GM19328 (cell line): ENCODE results near the gene LRIG1.

Experiments used
- ATAC-seq: cut with Tn5 transposase; IDR thresholded peaks from one replicate; pipeline ENCODE4 v1.9.1; 2021; ENCODE audit warnings: mild to moderate bottlenecking, moderate library complexity; ENCODE audit not compliant: unreplicated experiment

The LRIG1 gene

DNA sequence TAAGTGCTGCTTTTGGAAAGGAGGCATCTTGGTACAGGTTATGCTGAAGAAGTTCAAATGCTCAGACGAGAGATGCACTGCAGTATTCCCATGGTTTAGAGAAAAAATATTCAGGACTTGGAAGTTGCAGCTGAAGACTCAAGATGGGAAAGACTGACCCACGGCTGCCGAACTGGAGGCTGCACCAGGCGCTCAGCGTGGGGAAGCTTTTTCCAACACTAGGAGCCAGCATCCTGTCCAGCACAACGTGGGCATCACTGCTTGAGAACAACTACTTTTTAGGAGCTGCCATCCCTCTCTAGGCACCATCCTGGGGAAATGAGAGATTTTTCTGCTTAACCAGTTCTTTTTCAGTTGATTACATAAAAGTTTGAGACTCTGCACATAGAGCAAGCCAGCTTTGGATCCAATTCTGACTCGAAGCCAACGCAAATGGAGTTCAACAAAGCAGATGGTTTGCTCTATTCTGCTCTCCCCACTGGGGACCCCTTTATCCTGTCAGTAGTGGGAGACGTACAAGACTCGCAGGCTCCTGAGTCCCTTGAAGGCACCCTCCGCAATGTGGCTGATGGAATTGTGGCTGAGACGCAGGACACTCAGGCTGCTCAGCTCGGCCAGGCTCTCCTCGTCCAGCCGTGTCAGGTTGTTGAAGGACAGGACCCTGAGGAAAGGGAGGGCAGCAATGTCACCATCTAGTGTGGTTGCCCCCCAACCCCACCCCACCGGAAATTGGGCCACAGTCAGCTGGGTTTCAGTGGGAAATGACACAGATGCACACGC lies 93.8 kb downstream of the LRIG1 start:
- ATAC-seq: no peak

DNA sequence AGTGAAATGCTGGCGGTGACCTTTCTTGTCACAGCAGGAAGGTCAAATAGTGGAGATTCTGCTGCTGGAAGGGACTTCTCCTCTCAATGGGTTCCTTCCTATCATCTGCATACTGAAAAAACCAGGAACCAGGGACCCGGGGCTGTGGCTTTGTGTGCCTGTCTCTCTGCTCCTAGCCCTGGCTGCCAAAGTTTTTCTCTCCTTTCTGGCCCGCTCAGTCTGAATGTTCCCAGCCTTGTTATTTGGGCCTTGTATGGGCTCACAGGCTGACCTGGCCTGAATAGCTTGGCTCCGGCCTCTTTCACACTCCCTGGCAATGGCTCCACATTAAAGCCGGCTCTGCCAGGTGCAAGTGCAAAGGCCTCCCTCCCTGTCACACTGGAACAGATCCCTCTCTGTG lies 94.7 kb downstream of the LRIG1 start:
- ATAC-seq: no peak

DNA sequence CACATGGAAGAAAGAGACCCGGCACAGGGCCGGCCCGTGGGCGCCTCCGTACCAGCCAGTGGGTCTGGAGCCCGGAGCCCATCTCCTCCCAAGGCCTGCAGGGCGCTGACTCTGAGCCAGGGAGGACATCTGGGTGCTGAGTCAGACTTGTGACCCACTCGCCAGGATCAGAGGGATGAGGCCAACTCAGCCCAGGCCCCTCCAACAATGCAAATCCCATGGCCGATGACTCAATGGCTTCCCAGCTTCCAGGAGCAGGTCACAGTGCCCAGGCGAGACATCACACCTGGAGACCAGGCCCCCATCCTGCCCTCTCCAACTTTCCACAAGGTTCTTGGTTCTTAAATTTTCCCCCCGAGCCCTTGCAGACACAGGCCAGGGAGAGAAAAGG lies 95.1 kb downstream of the LRIG1 start:
- ATAC-seq: no peak

DNA sequence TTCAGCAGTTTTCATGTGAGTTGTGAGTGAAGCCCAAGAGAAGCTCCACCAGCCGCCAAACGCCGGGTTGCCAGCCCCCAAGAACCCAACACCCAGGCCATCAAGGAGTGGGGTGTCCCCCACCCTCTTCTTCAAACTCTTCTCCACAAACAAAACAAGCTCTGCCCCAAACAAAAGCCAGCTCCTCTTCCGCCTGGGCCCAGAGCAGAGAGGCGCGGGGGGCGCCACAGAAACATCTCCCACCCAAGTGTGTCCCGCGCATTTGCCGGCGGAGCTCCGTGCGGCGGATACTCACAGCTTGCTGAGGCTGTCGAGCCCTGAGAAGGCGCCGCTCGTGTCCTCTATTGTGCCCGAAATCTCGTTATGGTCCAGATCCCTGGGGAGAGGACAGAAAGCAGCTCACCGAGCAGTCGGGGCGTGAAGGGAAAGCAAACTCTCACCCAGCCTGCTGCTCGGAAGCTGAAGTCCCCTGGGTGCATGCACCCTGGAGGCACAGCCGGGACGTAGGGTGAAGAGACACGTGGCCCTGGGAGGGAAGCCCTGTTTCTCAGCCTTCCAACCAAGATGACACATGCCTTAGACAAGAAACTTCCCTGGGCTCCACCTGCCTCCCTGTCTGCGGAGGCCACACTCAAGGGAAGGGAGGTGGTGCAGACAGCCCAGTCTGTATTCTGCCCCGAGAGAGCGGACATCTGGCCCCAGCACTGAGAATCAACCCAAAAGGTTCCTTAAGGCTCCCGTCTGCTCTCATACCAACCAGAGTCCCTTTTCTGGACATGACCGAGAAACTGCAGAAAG lies 95.7 kb downstream of the LRIG1 start:
- ATAC-seq: no peak

DNA sequence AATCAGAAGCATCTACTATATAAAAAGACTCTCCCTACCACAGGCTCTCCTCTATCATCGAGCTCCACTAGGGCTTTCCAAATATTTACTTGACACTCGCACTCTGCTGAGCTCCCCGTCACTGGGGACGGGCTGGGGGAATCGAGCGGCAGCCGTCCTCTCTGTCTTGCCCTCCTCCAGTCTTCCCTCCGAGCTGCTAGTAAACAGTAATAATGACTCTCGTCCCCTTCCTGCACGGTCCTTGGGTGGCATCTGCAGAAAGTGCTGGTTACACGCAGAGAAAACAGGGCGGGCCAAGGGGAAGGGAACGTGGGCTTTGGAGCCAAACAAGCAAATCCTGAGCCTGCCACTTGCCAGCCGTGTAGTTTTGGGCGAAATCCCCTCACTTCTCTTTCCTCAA lies 96.6 kb downstream of the LRIG1 start:
- no peak for ATAC-seq

DNA sequence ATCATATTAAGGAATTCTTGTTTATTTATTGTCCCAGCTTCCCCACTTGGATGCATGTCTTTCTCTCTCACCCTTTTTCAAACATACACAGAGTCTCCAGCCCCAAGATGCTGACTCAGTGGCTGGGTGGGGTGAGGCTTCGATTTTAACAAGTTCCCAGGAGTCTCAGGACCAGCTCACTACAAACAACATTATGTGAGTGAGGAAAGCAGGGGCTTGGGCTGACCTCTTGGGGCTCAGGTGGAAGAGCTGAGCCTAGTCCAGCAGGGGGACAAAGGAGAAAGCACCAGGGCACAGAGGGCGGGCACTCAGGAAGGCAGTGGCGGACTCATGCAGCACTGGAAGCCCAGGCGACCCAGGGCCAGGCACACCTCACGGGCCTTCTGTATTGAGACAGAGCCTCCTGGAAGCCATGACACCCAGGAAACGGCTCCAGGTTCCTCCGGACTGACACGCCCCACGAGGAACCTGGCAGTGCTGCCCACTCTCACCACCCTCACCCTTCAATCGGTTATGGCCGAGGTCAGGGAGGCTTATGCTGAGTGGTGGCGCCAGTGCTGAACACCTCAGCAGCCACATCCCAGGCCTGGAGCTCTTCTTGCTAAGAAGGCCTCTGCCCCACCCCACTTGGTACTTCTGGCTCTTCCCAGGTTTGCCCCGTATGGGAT lies 97.4 kb downstream of the LRIG1 start:
- no peak for ATAC-seq

DNA sequence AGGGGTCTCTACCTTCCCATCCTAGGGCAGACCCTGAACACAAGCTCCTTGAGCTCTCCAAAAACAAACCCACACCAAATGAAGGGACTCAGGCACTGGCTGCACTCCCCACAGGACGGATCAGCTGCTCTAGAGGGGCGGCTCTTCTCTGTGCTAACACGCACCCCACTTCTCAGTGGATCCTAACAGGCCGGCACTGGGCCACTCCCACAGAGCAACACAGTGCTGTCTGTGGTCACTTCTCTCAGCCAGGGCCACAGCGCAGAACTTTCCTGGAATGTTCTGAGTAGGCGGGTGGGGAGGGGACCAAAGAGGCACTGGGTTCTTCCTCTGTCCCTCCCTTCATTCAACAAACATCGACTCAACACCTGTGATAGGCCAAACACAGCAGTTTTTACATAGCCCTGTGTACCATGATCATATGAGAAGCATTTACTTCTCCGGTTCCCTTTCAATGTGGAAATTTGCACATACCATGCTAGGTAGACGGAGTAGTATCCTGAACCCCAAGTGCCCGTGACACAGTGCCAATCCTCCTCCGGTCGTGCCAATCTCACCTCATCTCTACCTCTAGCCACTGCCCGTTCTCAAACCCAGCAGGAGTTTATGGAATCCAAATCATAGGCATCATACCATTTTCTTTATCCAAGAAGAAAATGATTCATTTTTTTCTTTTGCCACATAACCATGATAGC lies 98.1 kb downstream of the LRIG1 start:
- ATAC-seq: no peak

DNA sequence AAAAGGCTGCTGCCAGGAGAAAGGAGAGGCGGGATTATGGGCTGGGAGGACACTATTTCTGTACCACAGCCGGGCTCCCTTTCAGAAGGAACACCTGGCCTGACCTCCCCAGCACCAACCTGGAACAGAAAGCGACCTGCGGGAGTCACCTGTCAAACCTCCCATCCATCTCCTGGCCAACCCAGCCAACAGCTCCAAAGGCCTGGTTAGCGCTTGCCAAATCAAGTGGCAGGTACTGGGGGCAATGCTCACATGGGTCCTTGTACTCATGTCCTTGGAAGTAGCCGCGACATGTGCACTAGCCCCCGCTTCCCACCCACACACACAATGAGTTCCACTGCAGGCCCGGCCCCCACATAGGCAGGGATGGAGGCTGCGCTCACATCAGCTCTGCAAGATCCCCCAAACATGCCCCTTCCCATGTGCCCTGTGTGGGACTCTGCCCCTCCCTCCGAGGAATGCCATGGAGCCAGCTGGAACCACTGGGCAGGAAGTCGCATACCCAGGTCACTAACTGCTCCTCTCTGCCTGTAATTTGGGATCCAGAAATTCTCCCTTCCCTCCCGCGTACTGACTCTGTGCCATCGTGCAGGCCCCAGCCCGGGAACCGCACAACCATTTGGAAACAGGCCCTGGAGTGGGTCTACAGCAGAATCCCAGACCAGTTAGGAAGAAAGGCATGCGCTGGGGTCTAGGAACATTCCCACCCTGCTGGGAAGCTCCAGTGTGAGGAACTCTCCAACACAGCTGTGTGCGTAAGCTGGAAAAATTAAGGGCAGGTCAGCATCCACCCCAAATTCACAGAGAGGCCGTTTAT lies 98.9 kb downstream of the LRIG1 start:
- ATAC-seq: no peak

DNA sequence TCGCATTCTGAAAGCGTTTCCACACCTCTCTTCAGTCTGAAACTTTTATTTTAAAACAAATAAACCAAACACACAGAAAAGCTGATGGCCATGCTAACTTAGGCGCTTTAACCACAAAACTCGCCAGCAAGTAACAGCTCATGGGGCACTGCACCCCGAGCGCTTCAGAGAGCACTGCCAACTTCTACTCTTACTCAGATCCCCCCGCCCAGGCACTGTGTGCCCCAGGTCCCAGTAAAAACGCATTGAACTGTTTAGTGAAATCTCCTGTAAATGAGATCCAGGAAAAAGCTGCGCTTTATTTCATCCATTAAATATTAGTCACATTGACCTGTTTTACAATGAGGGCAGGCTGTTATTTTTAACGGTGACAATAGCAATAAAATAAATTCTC lies 99.7 kb downstream of the LRIG1 start:
- no peak for ATAC-seq

DNA sequence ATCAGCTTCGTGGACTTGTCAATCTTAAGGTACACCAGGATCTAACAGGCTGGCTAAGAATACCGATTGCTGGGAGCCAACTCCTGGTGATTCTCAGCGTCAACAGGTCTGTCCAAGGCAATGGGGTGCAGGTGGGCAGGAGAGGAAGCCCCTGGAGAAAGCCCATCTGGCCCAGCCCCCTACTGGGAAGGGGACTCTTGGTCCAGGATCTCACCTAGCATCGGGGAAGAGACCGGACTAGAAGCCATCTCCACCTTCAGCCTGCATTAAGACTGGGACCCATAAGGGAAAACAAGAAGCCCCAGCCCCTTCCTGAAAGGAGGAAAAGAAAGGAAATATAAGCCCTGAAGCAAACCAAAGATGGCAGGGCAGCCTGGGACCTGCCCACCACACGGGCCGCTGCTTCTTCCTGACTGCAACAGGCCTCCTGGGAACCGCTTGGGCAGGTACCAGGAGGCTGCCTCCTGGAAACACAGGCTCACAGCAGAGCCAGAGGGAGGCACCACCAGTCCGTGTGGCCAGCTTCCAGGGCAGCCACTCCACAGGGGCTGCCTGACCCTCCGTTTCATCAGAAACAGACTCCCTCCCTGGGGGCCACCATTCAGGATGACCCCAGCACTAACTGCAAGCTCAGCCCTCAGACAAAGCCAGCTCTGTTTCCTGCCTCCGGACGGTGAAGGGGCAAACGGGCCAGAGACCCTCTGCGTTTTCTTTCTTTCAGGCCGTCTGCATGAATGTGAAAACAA lies 100.2 kb downstream of the LRIG1 start:
- no peak for ATAC-seq

DNA sequence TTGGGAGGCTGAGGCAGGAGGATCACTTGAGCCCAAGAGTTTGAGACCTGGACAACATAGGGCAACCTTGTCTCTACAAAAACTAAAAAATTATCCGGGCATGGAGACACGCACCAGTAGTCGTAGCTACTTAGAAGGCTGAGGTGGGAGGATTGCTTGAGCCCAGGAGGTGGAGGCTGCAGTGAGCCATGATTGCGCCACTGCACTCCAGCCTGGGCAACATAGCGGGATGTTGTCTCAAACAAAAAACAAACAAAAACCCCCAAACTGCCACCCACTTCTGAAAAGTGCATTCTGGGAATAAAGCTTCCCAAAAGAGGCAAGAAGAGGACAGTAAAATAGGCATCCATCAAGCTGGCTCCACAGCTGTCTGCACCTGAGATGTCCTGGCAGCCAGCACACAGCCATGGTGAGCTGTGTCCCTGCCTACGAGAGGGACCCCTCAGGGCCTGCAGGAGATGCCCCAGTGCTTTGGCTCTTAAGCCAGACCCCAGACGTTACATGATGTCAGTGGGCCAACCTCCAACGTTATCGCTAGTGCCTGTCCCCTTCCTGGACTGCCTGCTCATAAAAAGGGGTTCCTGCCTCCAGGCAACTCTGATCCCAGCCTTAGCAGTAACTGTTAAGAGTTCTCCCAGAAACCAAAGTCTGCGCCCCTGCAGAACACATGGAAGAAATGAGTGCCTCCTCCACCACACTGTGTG lies 101.1 kb downstream of the LRIG1 start:
- ATAC-seq: no peak

DNA sequence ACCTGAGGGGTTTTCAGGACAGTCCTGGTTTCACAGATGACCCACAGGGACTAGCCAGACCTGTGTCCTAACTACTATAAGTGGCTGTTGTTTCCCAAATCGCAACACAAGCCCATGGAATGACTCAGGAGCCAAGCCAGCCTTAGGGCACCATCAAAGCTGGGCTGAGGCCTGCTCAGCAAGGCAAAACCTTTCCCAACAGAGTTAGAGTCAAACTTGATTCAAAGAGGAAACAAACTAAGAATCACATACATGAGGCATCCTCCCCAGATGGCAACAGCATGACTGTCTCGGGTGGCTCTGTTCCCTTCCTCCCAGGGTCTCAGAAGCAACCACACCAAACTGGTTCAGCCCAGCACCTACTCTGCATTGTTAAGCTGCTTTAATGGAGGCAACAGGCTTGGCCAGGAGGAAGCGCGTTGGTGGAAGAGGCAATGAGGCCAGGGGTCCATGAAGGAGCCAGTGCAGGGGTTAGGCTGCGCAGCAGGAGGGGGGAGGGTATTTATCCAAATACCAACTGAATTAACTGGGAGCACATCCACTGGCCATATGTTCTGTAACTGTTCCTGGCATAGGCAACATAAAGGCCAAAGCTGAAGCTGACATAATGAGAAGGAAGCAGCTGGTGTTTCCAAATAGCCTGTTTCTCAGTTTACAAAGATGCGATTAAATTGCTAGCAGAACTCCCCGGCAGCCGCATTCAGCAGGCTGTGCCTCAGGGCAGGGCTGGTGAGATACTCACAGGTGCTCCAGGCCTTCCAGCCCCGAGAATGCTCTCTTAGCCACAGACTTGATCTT lies 102.4 kb downstream of the LRIG1 start:
- no peak for ATAC-seq

DNA sequence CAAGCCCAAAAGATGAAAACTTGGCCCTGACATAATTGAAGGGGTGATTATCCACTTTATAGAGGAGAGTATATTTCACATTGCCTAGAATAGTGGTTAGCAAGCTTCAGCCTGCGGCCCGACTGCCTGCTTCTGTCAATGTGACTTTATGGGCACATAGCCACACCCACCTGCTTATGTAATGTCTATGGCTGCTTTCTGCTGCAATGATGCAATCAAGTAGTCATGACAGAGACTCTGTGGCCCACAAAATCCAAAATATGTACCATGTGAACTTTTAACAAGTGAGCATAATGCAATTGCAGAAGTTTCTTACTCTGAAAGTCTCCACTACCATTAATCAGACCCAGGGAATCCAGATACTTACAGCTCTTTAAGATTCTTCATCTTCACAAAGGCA lies 103.1 kb downstream of the LRIG1 start:
- ATAC-seq: no peak

DNA sequence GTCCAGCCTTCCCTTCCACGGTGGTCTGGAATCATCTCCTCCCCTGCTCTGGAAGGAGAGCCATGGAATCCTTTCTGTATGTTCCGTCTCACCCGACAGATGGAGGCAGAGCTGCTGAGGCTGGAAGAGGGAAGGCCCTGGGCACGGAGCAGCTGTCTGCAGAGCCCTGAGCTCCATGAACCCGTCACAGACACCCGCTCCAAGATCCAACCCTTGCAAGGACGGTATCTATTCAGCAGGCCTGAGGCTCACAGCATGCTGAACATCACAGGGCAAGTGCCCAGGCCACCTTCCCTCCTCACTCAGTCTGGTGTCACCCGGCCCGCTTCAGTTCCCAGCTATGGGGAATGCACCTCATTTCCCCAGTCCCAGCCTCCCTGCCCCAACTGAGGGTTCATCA lies 103.9 kb downstream of the LRIG1 start:
- ATAC-seq: no peak

DNA sequence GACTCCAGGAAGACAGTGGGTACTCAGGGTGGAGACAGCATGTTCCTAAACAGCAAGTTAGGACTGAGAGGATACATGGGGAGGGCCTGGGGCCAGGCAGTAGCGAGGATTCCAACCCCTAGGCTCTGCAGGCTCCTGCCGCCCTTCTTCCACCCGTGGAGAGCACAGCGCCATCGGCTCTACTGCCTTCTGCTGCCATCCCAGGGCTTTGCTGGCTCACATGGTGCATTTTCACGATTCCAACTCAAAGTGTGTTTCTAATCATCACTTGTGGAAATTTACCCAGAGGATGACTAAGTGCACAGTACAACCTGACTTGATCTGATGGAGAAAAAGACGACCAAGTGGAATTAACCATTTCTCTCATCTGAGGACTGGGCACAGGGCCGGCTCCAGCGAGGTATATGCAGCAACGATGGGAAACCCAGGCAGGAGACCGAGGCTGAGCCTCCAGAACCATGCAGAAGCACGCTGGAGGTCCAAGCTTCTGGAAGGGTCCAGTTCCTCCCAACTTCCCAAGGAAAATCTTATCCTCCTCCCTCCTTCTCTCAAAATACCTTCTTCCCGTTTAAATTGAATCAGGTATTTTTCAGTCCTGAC lies 104.6 kb downstream of the LRIG1 start:
- no peak for ATAC-seq

DNA sequence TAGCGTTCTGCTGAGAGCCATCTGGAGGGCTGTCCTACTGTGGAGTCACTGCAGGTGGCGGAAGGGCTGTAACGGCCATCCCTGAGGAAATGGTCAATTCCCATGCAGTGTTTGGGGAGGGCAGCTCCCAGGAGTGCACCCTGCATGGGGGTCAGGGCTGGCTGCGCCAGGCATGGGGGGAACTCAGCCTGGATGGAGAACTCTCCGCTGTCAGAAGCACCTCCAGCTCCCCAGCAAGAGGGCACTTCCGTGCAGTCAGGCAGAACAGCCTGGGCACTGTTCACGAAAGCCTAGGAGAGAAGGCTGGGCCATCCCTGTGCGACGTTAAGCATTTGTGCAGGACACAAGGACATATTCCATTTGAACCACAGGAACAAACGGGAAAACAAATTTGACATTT lies 105.2 kb downstream of the LRIG1 start:
- ATAC-seq: no peak

DNA sequence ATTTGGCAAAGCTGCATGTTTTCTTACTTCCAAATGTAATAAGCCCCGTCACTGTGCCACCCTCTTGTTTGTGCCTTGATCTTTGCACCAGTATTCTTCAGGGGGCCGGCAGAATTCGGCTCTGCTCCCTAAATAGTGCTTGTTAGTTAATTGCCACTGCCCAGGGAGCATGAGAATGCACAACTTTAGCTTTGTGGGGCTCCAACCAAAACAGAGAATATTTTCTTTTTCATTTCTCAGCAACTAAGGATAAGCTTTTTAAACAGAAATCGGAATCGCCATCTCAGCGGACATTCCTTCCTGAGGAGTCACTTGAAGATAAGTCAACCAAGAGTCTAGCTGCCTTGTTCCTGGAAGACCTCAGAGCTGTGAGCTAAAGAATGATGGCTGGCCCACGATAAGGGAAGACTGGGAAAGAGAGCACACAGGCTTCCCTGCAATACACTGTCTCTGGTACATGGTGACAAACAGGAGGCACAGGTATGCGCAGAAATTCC lies 106.0 kb downstream of the LRIG1 start:
- no peak for ATAC-seq
